ENCODE measurements around the gene SDR9C7.
"Not testable (repeated sequence)": the region's sequence is repeated elsewhere in the genome, so short reads cannot be mapped to it uniquely, and the experiment has no call there.

Gene SDR9C7

DNA sequence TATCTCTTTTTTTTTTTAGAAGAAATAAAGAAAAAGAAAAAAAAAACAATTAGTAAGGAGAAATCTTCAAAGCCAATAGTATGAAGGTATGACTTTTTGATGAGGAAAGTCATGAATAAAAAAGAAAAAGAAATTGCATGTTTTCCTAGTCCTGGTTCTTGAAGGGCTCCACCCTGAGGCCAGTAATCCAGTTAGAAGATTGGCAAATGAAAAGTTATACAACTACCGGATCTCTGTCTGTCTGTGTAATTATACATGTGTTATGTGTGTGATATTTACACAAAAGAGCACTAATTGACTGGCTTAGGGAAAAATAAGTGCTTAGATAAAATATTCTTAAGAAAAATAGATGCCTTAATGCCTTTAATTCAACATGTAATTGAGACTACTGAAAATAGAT is 28.4 kb downstream of the SDR9C7 start:
- Histone ChIP-seq H3K27me3 (ENCODE audit: insufficient read depth, poor library complexity, severe bottlenecking) (no peaks in the 10 kb centered on the region), H3K4me3 (replicated peaks; ENCODE audit: insufficient read depth, low read length) (no peak overlapping the region), H3K27ac (replicated peaks) (no peak overlapping the region)
- DNase-seq (ENCODE audit: low read depth in 1 of 2, low spot score in 1 of 2): no peak
- TF ChIP-seq, protein P1, sequence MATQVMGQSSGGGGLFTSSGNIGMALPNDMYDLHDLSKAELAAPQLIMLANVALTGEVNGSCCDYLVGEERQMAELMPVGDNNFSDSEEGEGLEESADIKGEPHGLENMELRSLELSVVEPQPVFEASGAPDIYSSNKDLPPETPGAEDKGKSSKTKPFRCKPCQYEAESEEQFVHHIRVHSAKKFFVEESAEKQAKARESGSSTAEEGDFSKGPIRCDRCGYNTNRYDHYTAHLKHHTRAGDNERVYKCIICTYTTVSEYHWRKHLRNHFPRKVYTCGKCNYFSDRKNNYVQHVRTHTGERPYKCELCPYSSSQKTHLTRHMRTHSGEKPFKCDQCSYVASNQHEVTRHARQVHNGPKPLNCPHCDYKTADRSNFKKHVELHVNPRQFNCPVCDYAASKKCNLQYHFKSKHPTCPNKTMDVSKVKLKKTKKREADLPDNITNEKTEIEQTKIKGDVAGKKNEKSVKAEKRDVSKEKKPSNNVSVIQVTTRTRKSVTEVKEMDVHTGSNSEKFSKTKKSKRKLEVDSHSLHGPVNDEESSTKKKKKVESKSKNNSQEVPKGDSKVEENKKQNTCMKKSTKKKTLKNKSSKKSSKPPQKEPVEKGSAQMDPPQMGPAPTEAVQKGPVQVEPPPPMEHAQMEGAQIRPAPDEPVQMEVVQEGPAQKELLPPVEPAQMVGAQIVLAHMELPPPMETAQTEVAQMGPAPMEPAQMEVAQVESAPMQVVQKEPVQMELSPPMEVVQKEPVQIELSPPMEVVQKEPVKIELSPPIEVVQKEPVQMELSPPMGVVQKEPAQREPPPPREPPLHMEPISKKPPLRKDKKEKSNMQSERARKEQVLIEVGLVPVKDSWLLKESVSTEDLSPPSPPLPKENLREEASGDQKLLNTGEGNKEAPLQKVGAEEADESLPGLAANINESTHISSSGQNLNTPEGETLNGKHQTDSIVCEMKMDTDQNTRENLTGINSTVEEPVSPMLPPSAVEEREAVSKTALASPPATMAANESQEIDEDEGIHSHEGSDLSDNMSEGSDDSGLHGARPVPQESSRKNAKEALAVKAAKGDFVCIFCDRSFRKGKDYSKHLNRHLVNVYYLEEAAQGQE (IDR thresholded peaks at IDR 0.05; ENCODE audit: insufficient replicate concordance, low read depth): no peak
- TF ChIP-seq POLR2AphosphoS5 (IDR thresholded peaks at IDR 0.05; ENCODE audit: low read depth) (no peak), GABPA (IDR thresholded peaks at IDR 0.05; ENCODE audit: low read depth) (no peak), SPI1 (IDR thresholded peaks at IDR 0.05; ENCODE audit: borderline replicate concordance, low read depth) (no peak)
- TF ChIP-seq, protein P2, sequence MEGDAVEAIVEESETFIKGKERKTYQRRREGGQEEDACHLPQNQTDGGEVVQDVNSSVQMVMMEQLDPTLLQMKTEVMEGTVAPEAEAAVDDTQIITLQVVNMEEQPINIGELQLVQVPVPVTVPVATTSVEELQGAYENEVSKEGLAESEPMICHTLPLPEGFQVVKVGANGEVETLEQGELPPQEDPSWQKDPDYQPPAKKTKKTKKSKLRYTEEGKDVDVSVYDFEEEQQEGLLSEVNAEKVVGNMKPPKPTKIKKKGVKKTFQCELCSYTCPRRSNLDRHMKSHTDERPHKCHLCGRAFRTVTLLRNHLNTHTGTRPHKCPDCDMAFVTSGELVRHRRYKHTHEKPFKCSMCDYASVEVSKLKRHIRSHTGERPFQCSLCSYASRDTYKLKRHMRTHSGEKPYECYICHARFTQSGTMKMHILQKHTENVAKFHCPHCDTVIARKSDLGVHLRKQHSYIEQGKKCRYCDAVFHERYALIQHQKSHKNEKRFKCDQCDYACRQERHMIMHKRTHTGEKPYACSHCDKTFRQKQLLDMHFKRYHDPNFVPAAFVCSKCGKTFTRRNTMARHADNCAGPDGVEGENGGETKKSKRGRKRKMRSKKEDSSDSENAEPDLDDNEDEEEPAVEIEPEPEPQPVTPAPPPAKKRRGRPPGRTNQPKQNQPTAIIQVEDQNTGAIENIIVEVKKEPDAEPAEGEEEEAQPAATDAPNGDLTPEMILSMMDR (IDR thresholded peaks at IDR 0.05; ENCODE audit: insufficient read depth, low read length): no peak

DNA sequence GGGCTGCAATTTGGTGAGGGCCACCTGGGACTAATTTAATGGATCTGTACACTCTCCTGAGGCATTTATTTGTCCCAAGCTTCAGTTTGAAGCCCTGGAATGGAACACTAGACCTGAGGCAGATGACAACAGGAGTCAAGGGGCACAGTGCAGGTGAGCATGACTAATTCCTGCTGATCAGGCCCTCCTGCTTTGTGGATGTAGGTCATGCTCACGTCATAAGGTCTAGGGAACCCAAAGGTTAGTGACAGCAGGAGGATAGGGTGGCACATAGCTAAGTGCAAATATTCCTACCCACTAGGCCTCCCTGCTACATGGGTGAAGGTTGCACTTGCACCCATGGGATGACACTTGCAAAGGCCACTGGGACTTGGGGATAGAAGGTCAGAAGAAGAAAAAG is 30.8 kb downstream of the SDR9C7 start:
- TF ChIP-seq GABPA (IDR thresholded peaks at IDR 0.05; ENCODE audit: low read depth) (no peak), POLR2AphosphoS5 (IDR thresholded peaks at IDR 0.05; ENCODE audit: low read depth) (no peak), SPI1 (IDR thresholded peaks at IDR 0.05; ENCODE audit: borderline replicate concordance, low read depth) (no peak)
- TF ChIP-seq, protein P2 (IDR thresholded peaks at IDR 0.05; ENCODE audit: insufficient read depth, low read length): no peak
- TF ChIP-seq, protein P1 (IDR thresholded peaks at IDR 0.05; ENCODE audit: insufficient replicate concordance, low read depth): no peak
- no peak for DNase-seq (ENCODE audit: low read depth in 1 of 2, low spot score in 1 of 2)
- no peak overlapping the region for H3K4me3 ChIP-seq (replicated peaks; ENCODE audit: insufficient read depth, low read length)
- no peaks in the 10 kb centered on the region for H3K27me3 ChIP-seq (ENCODE audit: insufficient read depth, poor library complexity, severe bottlenecking)
- no peak overlapping the region for H3K27ac ChIP-seq (replicated peaks)

DNA sequence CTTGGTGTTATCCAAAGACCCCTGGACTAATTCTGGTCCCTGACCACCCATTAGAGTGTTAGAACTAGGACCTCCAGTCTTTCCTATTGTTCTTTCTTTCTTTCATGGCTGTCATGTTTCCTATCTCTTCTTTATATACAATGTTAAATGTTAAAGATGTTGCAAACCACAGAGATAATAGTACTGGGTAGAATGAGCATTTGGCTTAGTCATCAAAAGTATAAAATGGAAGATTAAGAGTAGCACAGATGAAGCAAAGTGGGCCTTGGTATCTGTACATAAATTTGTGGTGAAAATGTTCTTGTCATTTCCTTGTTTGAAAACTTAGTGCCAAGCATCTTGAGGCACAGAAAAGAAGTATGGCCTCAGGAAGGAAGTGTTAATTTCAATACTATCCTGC is 32.9 kb downstream of the SDR9C7 start:
- H3K27ac ChIP-seq (replicated peaks); H3K4me3 ChIP-seq (replicated peaks; ENCODE audit: insufficient read depth, low read length); H3K27me3 ChIP-seq (ENCODE audit: insufficient read depth, poor library complexity, severe bottlenecking); DNase-seq (ENCODE audit: low read depth in 1 of 2, low spot score in 1 of 2): not testable (repeated sequence)

DNA sequence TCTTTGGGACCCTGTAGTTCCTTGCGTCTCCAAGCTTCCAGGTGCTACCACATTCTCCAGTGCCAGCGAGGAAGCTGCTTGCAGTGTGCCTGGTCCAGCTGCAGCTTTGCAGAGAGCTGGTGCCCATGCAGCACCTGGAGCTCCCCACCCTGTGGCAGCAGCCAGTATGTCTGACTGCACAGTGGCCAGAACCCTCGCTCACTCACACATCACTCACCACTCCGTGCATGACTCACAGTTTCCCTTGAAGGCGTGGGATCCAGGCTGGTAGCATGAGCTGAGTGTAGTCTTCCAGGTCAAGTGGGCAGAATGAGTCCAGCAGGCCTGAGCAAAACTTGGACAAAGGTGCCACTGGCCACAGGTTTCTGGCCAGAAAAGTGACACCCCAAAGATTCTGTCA is 33.6 kb downstream of the SDR9C7 start:
- Histone ChIP-seq H3K27ac (replicated peaks) (no peak overlapping the region), H3K4me3 (replicated peaks; ENCODE audit: insufficient read depth, low read length) (no peak overlapping the region), H3K27me3 (ENCODE audit: insufficient read depth, poor library complexity, severe bottlenecking) (no peaks in the 10 kb centered on the region)
- TF ChIP-seq POLR2AphosphoS5 (IDR thresholded peaks at IDR 0.05; ENCODE audit: low read depth) (no peak), SPI1 (IDR thresholded peaks at IDR 0.05; ENCODE audit: borderline replicate concordance, low read depth) (no peak), GABPA (IDR thresholded peaks at IDR 0.05; ENCODE audit: low read depth) (no peak)
- TF ChIP-seq, protein P1 (IDR thresholded peaks at IDR 0.05; ENCODE audit: insufficient replicate concordance, low read depth): no peak
- no peak for DNase-seq (ENCODE audit: low read depth in 1 of 2, low spot score in 1 of 2)

All from HL-60 (cell line).